Measurements from ENCODE around the gene ANKH.

The ANKH gene

DNA sequence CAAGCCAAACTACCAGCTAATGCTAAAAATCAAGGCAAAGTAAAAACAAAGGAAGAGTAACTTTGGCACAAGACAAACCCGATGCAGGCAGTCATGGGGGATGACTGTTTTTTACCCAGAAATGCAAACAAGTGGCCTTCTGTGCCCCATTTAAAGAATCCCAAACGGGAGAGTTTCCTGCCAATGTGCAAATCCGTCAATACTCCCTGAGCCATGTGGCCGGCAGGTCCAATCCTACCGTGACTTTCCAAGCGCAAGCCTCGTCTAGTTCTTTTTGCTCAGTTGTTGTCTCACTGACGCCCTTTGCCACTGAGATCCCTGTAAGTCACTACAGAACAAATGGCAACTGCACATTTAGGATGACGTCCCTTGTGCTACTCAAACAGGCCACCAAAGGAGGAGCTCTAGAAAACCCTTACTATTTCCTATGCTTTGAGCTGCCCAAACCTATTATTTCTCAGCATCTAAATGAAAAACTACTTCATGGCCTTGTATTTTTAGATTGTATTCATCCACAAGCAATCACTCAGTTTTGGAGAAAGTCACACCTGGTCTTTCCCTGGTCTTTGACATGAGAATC is 163.7 kb downstream of the ANKH start:
- DNase-seq: no peak

DNA sequence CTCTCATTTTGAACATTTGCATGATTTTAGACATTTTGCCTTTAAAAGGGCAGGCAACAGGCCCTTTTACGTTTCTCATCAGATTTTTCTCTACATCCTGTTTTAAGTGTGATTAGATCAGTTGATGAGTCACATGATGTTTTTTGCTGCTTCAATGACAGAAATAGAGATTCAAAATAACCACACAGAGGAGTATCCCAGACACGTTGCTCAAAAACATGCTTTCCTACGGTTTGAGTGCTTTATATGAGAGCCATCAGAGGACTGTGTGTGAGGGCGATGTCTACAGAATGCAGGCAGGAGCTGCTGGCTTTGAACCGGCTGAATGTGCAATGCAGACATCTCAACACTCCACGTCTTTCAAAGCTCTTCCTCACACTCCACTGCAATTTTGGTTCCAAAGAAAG is 165.0 kb downstream of the ANKH start:
- peak; percentile 53 for DNase-seq

DNA sequence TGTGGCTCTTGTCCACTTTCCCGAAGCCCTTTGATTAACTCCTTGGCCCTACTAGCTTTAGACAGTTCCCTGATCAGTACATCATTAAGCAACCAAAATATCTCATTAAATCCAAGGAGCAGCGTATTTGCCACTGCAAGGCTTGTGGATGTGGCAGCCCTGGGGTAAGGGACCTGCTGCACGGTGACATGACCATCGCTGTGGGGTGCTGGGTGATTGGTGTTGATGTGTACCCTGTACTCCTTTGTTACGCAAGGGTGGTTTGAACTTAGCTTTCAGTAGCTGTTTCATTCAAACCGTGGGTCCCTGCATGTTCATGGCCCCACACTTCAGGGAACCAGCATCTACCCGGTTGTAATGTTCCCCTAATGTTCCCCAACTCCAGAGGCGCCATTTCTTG is 166.0 kb downstream of the ANKH start:
- DNase-seq: no peak

DNA sequence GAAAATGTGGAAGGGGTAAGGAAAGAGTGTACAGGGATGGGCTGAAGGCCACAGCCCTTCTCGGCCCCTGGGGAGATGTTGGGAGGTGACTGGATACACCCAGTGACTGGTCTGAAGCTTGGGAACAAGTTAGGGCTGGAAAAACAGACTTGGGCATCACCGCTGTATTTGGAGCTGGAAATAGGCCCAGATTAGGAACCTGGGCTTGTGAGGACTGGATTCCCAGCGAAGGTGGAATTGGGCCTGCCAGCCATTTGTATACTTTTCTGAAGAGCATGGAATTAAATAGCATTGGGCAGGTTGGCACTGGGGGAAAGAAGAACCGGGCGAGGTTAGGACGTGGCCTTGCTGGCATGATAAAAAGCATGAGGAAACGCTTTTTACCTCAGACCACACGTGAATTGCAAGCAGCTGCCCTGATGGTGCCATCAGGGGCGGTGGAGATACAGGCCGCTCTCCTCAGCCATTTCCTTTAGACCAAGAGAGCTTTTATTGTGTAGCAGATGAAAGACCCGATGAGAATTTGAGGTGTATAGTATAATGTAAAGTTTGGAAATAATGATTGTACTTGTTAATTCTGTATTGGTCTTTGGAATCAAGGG is 169.2 kb downstream of the ANKH start:
- no peak for DNase-seq

DNA sequence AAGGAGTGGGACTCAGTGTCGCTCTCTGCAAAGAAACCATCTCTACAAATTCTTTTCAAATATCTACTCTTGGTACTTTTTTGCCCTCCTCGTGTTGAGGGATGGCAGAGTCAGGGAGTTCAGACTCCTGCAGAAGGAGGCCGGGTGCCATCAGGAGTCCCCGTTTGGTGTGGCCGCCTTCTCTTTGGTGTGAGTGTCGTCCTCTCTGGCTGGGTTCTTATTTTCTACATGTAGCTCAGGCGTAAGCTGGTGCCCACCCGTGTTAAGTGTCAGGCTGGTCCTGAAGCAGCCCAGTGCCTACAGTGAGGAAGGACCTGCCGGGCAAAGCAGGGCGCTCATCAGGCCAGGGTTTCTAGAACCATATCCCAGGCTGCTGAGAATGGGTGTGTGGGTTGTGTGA is 170.0 kb downstream of the ANKH start:
- no peak for DNase-seq

DNA sequence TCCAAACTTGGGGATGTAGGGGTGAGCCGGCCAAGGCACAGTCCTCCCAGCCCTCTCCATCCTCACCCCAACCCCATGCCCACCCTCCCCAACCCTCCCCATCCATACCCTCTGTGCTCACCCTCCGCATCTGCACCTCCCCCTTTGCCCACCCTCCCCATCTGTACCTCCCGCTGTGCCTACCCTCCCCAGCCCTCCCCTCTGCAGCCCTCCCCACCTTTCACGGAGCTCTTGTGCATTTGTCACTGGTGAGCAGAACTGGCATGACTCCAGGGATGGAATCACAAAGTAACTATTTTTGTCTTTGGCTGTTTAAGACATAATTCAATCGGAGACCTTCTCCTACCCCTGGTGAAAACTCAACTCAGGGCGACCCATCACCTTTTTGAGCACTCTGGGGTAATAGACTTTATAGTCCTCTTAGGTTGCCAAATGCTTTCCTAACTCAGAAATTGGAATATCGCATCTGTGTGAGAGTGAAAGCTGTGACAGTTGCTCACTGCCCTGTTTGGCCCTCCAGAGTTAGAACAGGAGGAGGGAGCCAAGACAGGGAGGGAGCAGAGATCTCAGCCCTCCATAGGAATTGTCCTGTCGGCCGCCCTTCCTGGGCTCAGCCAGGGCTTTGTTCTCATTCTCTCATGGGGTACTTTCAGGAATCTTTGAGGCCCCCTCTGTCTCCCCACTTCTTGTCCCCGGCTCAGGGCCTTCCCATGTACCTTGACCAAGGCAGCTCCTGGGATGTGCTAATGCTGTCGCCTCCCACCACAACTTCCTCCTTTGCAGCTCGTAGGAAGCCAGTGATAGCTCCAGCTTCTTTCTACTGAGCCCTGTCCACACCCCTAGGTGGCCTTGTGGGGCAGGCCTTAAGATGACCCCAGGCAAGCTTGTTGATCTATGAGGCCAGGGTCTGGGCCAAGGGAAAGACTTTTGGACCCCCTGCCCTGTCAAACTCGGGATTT is 170.8 kb downstream of the ANKH start:
- DNase-seq: peak; percentile 25

DNA sequence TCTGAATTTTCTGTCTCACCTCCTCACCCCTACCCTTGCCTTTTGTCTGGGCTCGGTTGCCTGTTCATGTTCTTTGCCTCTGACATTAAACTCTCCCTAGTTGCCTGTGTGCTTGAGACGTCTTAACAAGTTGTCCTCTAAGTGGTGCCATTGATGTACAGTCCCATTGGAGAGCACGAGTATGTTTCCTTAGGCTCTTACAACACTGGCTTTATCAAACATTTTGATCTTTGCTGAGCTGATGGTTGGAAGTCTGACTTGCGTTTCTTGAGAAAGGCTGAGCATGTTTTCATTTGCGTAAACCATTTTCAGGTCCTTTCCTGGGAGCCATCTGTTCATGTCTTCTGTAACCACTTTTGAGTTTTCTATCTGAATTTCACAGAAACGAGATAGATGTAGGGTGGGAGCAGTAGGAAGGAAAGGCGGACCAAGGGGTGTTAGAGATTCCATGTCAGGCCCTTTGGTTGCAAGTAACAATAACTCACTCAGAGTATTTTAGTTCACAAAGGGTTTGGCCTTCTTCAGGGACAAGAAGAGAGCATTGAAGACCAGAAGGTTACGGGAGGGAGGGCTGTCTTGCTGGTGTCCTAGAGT is 171.7 kb downstream of the ANKH start:
- DNase-seq: no peak

DNA sequence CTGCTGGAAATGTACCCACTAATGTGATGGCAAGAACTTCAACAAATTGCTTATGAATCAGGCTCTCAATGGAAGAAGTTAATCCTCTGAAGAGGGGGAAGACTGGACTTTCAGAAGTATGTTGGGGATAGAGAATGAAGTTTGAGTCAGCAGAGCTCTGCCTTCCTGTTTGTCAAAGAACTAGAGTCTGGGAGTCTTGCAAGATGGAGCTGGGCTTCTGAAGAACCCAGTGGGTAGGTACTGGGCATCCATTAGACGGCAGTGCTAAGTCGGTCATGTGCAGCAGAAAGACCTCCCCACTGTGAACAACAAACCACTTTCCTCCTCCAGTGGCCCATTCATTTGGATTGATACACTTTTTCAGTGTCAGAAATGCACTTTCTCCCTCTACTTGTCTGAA is 172.4 kb downstream of the ANKH start:
- DNase-seq: no peak

DNA sequence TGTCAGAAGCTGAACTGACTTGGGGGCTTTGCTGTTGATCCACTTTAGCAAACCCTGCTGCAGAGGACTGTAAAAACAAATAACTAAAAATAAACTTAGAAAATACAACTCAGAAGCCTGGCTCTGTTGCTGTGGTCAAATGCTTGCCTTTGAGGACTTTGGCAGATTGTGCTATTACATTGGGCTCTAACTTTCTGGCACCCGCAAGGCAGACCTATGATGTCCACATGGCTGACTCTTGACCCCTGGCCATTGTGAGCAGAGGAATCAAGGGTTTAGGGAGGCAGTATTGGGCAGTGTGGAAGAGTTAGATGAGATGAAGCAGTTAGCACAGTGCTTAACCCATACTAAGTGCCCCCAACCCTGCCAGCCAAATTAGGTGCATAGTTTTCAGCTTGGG is 173.1 kb downstream of the ANKH start:
- DNase-seq: no peak

DNA sequence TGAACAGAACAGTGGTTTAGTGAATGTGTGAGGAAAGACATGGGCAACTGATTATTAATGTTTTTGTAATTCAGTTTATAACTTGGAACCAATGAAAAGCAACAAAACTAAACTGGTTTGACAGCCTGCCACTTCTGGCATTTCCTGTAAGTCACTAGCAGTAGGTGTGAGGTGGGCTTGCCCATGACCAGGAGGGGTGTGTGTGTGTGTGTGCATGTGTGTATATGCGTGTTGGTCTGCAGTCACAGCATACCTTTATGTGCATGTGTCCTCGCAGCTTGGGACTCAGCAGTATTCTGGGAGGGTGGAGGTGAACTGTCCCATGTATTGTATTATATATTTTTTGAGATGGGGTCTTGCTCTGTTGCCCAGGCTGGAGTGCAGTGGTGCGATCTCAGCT is 174.7 kb downstream of the ANKH start:
- no peak for DNase-seq

DNA sequence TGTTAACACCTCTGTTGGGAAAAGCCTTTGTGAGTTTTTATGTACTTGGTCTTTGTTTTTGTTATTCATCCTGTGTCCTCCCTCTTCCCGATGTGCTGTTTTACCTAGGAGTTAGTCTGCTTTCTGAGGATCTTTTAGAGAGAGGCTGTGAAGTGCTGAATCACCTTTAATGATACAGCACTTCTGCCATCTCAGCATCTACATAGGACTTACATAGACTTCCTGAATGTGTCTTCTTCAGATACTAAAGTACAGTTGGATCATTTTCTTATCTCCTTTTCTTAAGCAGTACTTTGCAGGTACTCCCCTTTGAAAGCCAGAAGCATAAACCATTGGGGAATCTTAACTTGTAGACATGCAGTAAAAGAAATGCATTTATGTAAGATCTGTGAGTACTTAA is 175.5 kb downstream of the ANKH start:
- DNase-seq: no peak

DNA sequence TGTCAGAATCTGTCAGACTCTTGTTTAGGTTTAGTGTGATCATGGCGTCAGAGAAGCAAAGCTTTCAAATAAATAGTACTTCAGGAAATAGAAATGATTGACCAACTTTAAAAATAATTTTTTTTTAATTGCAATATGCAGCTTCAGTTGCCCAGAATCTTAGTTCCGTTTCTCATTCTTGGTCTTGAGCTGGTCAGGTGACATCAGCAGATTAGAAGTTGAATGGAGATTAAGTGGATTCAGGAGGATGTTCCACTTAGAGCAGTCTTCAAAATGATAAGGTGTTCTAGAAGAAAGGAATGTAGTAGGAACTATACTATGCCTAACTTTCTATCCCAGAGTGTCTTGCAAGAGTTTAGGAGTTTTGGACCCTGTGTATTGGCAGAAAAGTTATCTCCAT is 176.4 kb downstream of the ANKH start:
- DNase-seq: no peak

DNA sequence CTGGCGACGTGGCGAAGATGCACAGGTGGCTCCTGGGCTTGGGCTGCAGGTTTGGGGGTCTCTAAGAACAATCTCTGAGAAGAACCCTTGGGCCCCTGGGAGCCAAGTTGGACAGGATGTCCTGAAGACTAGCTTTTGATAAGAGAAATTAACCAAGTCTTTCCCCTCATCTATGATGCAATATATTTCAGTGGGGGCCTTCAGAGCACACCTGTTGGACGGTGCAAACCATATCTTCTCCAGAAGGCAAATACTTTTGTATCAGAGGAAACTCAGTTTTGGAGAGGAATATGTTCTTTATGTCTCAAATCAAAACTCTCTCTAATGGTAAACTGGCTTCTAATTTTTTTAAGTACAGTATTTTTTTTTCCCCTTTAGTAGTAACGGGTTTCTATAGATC is 178.5 kb downstream of the ANKH start:
- no peak for DNase-seq

DNA sequence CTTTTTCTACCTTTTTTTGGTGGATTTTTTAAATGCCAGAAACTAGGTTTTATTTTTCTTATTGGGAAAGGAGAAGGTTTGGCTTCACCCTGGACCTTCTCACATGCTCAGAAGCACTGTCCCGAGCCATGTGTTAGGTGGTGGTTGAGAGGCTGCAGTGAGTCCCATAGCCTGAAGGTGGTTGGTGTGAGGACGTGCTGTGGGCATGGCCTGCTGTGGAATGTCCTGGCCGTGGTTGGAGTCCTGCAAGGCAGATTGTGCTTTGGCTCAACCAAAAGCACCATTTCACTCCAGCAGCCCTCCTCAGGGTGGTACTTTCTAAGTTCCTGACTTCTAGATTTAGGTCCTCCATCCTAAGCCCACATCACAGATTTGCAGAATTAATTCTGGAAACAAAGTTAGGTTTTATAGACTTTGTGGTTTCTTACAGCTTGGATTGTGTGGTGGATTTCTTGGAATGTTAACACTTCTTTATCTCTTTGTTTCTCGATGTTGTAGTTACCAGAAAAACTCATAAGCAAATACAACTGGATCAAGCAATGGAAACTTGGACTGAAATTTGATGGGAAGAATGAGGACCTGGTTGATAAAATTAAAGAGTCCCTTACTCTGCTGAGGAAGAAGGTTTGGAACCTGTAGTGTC is 184.4 kb downstream of the ANKH start:
- DNase-seq: no peak

DNA sequence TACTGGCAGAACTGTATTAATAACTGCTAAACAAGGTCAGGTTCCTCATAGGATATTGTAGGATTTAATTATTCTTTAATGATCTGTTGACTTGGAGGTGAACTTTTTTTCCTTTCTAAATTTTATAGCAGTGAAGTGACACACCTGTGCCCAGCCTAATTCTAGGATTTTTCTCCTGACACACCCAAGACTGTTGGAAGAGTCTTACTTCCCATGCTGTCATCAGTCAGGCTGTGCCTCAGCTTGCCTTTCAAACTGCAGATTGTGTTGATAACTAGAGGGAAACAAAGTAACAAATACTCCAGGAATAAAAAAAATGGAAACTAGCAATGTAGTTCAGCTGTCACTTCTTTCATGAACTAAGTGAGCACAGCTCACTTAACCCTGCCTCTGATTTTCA is 185.1 kb downstream of the ANKH start:
- DNase-seq: no peak

DNA sequence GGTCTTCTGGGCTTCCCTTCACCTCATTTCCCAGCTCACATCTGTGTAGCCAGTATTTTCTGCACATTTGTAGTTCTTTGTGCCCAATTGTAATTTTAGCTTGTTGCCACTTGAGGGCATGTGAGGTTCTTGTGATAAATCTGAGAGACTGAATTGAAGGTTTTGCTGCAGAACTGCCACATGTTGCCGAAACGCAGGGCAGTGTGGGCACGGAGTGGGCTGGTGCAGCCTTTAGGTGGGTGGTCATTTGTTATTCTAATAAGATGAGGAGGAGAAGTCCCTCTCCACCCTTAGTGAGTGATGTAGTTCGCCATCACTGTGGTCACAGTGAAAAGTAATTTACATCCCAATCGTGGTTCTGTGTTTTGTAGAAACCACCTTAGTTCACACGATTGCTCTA is 185.8 kb downstream of the ANKH start:
- peak; percentile 65 for DNase-seq

DNA sequence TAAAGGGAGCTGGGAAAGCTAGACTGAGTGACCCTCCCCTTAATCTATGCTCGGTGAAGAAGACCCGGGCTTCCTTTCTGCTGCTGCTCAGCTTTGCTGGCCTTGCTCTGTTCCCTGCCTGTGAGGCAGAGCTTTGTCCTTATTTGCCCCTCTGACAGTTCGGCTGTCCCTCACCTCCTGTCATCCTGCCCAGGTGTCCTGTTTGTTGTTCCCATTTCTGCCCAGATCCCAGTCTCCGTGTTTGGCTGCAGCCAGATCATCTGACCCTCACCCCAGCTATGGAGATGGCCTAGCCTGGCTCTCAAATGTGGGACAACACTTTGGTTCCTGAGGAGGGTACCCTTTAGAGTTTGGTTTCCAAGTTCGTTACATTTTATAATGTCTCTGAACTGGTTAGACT is 186.8 kb downstream of the ANKH start:
- DNase-seq: no peak

DNA sequence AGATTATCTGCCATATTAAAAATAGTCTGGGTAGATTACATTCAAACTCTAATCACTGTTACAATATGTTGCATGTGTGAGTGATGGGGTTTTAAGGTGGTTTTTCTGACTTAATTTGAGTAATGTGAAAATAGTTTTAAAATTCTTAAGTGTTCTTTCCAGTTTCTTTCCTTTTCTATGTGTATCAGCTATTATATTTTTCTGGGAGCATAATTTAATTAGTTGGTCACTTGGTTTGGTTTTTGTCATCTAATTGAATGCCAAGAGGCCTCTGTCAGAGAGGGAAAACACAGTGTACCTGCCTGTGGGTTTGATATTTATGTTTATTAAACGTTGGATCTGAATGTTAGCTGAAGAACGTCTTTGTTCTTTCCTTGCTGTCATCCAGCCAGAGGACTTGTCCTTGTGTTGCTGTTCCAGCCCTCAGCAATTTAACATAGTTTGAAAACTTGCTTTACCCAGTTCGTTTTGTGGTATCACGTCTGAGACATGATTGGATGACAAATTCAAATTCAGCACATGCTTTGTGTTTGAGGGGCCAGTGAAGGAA is 187.6 kb downstream of the ANKH start:
- DNase-seq: no peak

DNA sequence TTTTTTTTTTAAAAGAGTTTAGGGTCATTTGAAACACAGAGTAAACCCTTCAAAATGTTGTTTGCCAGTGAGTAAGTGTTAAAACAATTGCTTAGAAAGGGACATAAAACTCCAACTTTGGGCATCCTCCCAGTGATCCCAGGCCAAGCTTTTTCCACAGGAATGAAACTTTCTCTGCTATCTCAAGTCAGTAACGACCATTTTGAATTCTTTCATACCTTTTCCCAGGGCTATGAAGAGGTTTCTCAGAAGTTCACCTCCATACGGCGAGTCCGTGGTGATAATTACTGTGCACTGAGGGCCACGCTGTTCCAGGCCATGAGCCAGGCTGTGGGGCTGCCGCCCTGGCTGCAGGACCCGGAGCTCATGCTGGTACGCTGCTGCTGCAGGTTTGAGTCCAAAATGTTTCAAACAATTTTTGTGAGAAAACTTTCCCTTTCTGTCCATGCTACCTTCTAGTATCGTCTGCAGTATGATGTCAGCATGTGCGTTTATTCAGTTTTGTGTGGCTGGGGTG is 190.3 kb downstream of the ANKH start:
- no peak for DNase-seq

DNA sequence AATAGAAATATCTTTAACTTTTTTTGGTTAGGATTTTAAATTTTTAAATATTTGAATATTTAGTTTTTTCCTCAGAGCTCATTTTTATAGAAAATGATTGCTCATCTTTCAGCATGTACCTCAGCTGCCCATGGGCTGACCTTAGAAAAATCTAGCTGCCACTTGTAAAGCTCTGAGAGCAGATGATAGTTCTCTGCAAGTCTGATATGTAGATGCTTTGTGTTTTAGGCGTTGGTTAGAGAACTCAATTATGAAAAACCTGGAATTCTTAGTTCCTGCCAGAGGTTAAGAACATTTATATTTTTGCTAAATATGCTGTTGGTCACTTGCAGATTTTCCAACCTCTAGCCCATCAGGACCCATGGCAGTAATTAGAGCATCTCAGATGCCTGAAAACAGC is 192.0 kb downstream of the ANKH start:
- DNase-seq: no peak

DNA sequence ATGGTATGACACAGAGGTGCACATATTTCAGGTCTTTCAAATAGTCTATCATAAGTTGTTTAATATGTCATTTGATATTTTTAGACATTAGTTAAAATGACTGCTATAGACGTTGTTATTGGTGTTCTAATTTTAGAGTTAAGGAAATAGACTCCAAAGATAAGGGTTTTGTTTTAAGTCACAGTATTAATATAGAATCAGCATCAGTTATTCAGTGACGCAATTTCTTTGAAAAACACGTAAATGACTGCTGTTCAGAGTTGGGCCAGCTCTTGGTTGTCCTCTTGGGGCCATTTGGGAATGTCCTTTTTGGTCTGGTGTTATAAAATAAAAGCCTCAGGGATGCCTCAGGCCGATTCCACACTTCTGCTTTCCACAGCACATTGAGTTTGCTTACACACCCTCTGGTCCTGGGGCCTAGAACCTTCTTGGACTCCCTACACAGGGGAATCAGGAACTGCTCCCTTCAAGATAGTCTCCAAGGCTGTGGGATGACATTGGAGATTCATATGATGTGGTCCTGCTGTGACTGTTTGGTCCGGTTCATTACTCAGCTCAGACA is 192.7 kb downstream of the ANKH start:
- no peak for DNase-seq

DNA sequence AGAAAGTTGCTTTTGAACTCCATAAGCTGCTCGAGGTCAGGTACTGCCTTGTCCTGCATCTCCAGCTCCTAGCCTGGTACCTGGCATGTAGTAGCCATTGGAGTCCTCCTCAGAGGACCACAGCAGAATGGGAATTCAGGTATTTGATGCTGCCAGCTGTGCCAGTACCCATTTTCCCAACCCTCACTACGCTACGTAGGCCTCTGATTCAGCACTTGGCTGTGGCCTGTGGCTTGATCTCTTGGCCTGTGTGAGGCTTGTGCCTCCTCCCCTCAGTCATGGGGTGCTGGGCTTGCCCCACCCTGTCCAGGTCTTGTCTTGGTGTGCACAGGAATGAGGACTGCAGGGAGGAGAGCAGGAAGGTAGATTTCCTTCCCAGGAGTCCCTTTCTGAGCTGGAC is 195.3 kb downstream of the ANKH start:
- DNase-seq: no peak
